HG03066 (cell line): ENCODE results near the gene WDR72.
"Not testable (repeated sequence)": the region's sequence is repeated elsewhere in the genome, so short reads cannot be mapped to it uniquely, and the experiment has no call there.

ENCODE experiments used
- ATAC-seq: cut with Tn5 transposase; IDR thresholded peaks from one replicate; pipeline ENCODE4 v1.9.1; 2021; ENCODE audit warnings: low read depth; ENCODE audit not compliant: unreplicated experiment

WDR72 gene

GRCh38 chr15:53759411-53759931 lies at the start of gene WDR72:
TSS of gene WDR72 (minus strand) at chr15:53759663. CDS start at chr15:53733149, 26,514 bp downstream.
- ATAC-seq: no peak

- ATAC-seq: no peak
These were observed 48.7 kb upstream of the WDR72 start for GRCh38 chr15:53808058-53808706.

GRCh38 chr15:53807501-53807900 lies 48.0 kb upstream of the WDR72 start:
- no peak for ATAC-seq

- ATAC-seq: no peak
These were observed 43.2 kb upstream of the WDR72 start for GRCh38 chr15:53802672-53803071.

GRCh38 chr15:53791581-53791980 lies 32.1 kb upstream of the WDR72 start:
- no peak for ATAC-seq

GRCh38 chr15:53789654-53790375 lies 30.4 kb upstream of the WDR72 start:
- ATAC-seq: no peak

GRCh38 chr15:53786401-53786800 lies 26.9 kb upstream of the WDR72 start:
- ATAC-seq: no peak

- ATAC-seq: not testable (repeated sequence)
These were observed 25.8 kb upstream of the WDR72 start for GRCh38 chr15:53785241-53785640.

- no peak for ATAC-seq
These were observed 3.5 kb upstream of the WDR72 start for GRCh38 chr15:53762916-53763315.

- no peak for ATAC-seq
These were observed 1.1 kb downstream of the WDR72 start for GRCh38 chr15:53758412-53758811.

- no peak for ATAC-seq
These were observed 1.6 kb downstream of the WDR72 start for GRCh38 chr15:53757906-53758305.

- ATAC-seq: no peak
These were observed 5.7 kb downstream of the WDR72 start for GRCh38 chr15:53753813-53754212.

GRCh38 chr15:53752406-53752805 lies 7.1 kb downstream of the WDR72 start:
- ATAC-seq: no peak

GRCh38 chr15:53747501-53748068 lies 11.9 kb downstream of the WDR72 start:
- ATAC-seq: no peak

- ATAC-seq: no peak
These were observed 13.4 kb downstream of the WDR72 start for GRCh38 chr15:53746101-53746500.

- no peak for ATAC-seq
These were observed 19.8 kb downstream of the WDR72 start for GRCh38 chr15:53739651-53740050.

- no peak for ATAC-seq
These were observed 20.3 kb downstream of the WDR72 start for GRCh38 chr15:53739187-53739586.

- ATAC-seq: no peak
These were observed 38.0 kb downstream of the WDR72 start for GRCh38 chr15:53721334-53722087.

GRCh38 chr15:53716909-53717876 lies 42.3 kb downstream of the WDR72 start:
- no peak for ATAC-seq

- ATAC-seq: no peak
These were observed 46.2 kb downstream of the WDR72 start for GRCh38 chr15:53713218-53713617.
